GM18511 (cell line): ENCODE measurements around the gene FFAR1.
"Not testable (repeated sequence)": the region's sequence is repeated elsewhere in the genome, so short reads cannot be mapped to it uniquely, and the experiment has no call there.

Experiments used
- ATAC-seq: cut with Tn5 transposase; IDR thresholded peaks from one replicate; pipeline ENCODE4 v1.9.1; 2021; ENCODE audit warnings: mild to moderate bottlenecking, moderate library complexity; ENCODE audit not compliant: unreplicated experiment

The FFAR1 gene

GRCh38 chr19:35359395-35359794, 11.7 kb downstream of the FFAR1 start:
- ATAC-seq = not testable (repeated sequence)

GRCh38 chr19:35360081-35360480, 12.4 kb downstream of the FFAR1 start:
- not testable (repeated sequence) for ATAC-seq

GRCh38 chr19:35360880-35361420, 13.2 kb downstream of the FFAR1 start:
- no peak for ATAC-seq

- no peak for ATAC-seq
Measured at GRCh38 chr19:35362261-35363000, 14.7 kb downstream of the FFAR1 start.

GRCh38 chr19:35363001-35363590, 15.4 kb downstream of the FFAR1 start:
- no peak for ATAC-seq

GRCh38 chr19:35363711-35364425, 16.2 kb downstream of the FFAR1 start:
- no peak for ATAC-seq

- ATAC-seq = no peak
Measured at GRCh38 chr19:35365303-35365702, 17.6 kb downstream of the FFAR1 start.

- ATAC-seq = no peak
Measured at GRCh38 chr19:35368378-35368777, 20.7 kb downstream of the FFAR1 start.

- ATAC-seq = no peak
Measured at GRCh38 chr19:35369522-35369921, 21.8 kb downstream of the FFAR1 start.

GRCh38 chr19:35370722-35371121, 23.0 kb downstream of the FFAR1 start, which contains the start of gene GPR42:
Gene GPR42, plus strand, starts transcription at chr19:35371068. Its CDS starts 292 bp downstream, at chr19:35371360.
- no peak for ATAC-seq

- ATAC-seq = no peak
Measured at GRCh38 chr19:35373492-35373891, 25.8 kb downstream of the FFAR1 start.

GRCh38 chr19:35374031-35374430, 26.3 kb downstream of the FFAR1 start:
- ATAC-seq = not testable (repeated sequence)

GRCh38 chr19:35375505-35376307, 28.0 kb downstream of the FFAR1 start:
- ATAC-seq = no peak

- ATAC-seq = no peak
Measured at GRCh38 chr19:35377656-35378055, 30.0 kb downstream of the FFAR1 start.

- ATAC-seq = no peak
Measured at GRCh38 chr19:35378356-35378755, 30.7 kb downstream of the FFAR1 start.

- ATAC-seq = not testable (repeated sequence)
Measured at GRCh38 chr19:35379545-35379944, 31.8 kb downstream of the FFAR1 start.

- ATAC-seq = no peak
Measured at GRCh38 chr19:35379992-35380391, 32.3 kb downstream of the FFAR1 start.

- ATAC-seq = no peak
Measured at GRCh38 chr19:35380450-35381124, 32.9 kb downstream of the FFAR1 start.

GRCh38 chr19:35381318-35381717, 33.6 kb downstream of the FFAR1 start:
- ATAC-seq = no peak

- no peak for ATAC-seq
Measured at GRCh38 chr19:35381926-35382325, 34.2 kb downstream of the FFAR1 start.
